ENCODE data around the gene PPP2R5C. TPM values are rescaled to one million over a fixed set of nuclear protein-coding genes. Genes with fewer than 3 reads are reported as not detected.

PPP2R5C gene
- total RNA-seq, 4 donors from 2014 or later, result 63.3 to 113 (median 75.9) TPM

DNA sequence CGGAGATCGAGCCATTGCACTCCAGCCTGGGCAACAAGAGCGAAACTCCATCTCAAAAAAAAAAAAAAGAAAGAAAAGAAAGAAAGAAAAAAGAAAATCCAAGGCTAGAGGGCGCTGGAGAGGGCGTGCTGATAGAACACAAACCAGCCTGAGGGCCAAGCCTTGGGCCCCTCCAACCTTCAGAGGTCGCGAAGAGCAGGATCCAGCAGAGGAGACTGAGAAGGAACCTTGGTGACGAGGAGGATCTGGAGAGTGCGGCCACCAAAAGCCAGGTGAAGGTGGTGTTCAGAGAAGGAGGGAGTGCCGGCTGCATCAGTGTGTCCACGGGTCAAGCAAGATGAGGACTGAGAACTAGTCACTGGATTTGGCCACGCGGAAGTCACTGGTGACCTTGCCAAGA is 198.7 kb downstream of the PPP2R5C start:
- H3K27me3 ChIP-seq, result no peaks in the 10 kb centered on the region
- peaks cover 0 to 7% (median 0%) of the 10 kb centered on the region in 3 donors for H3K36me3 ChIP-seq
- DNase-seq (ENCODE audit: low spot score in 2 of 2), result no peak
- H3K4me3 ChIP-seq, result no peak overlapping the region
- H3K9me3 ChIP-seq, result no peaks in the 10 kb centered on the region
- TF ChIP-seq, protein P1, sequence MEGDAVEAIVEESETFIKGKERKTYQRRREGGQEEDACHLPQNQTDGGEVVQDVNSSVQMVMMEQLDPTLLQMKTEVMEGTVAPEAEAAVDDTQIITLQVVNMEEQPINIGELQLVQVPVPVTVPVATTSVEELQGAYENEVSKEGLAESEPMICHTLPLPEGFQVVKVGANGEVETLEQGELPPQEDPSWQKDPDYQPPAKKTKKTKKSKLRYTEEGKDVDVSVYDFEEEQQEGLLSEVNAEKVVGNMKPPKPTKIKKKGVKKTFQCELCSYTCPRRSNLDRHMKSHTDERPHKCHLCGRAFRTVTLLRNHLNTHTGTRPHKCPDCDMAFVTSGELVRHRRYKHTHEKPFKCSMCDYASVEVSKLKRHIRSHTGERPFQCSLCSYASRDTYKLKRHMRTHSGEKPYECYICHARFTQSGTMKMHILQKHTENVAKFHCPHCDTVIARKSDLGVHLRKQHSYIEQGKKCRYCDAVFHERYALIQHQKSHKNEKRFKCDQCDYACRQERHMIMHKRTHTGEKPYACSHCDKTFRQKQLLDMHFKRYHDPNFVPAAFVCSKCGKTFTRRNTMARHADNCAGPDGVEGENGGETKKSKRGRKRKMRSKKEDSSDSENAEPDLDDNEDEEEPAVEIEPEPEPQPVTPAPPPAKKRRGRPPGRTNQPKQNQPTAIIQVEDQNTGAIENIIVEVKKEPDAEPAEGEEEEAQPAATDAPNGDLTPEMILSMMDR (IDR thresholded peaks at IDR 0.05), result peak in 1 of 5 experiments; percentile 27
- no peak for TF ChIP-seq POLR2A (IDR thresholded peaks at IDR 0.05)
- no peak for TF ChIP-seq EP300 (IDR thresholded peaks at IDR 0.05)
- H3K4me1 ChIP-seq, result peaks cover 0 to 27% (median 0%) of the 10 kb centered on the region in 4 donors
- 54 to 59% methylated on average over 13 of the region's 13 CpGs for WGBS, 2 donors
- H3K27ac ChIP-seq, result no peak overlapping the region

DNA sequence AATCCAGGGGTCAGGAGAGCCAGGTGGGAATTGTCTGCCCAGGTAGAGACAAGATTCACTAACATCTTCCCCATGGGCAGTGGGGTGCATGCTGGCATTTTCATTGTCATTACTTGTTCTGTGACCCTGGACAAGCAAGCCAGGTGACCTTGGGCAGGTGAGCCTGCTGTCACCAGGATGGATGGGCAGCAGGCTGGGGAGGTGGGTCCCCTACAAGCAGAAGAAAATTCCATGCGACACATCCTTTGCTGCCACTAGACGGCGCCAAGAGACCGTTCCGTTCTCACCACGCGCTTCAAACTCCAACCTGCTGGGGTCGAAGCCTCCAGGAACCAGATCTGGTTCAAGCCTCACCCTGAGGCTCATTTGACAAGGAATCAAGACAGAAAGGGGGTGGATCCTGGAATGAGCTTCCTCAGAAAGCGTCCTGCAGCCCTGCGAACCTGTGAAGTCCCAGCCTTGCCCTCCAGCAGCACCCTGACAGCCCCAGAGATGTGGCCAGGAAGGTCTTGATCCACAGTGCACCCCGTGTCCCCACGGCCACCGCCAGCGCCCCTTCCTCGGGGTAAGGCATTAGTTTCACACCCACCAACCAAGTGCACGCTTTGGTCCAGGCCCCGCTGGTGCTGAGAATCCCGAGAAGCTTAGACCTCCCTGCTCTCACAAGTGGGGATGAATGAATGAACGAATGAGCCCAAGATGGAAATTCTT is 199.7 kb downstream of the PPP2R5C start:
- no peak overlapping the region for H3K27ac ChIP-seq
- TF ChIP-seq, protein P1 (IDR thresholded peaks at IDR 0.05), result peak; percentile 71 to 89 (median 77)
- TF ChIP-seq EP300 (IDR thresholded peaks at IDR 0.05) (peak in 1 of 2 donors; percentile 35), POLR2A (IDR thresholded peaks at IDR 0.05) (no peak)
- H3K27me3 ChIP-seq, result no peaks in the 10 kb centered on the region
- H3K36me3 ChIP-seq, result peaks cover 0 to 2% (median 0%) of the 10 kb centered on the region in 3 donors
- no peaks in the 10 kb centered on the region for H3K9me3 ChIP-seq
- no peak overlapping the region for H3K4me3 ChIP-seq
- 36% methylated on average over 19 of the region's 19 CpGs for WGBS, 2 donors
- peak; percentile 31 to 62 for DNase-seq (ENCODE audit: low spot score in 2 of 2)
- peaks cover 0 to 34% (median 6%) of the 10 kb centered on the region in 4 donors for H3K4me1 ChIP-seq

DNA sequence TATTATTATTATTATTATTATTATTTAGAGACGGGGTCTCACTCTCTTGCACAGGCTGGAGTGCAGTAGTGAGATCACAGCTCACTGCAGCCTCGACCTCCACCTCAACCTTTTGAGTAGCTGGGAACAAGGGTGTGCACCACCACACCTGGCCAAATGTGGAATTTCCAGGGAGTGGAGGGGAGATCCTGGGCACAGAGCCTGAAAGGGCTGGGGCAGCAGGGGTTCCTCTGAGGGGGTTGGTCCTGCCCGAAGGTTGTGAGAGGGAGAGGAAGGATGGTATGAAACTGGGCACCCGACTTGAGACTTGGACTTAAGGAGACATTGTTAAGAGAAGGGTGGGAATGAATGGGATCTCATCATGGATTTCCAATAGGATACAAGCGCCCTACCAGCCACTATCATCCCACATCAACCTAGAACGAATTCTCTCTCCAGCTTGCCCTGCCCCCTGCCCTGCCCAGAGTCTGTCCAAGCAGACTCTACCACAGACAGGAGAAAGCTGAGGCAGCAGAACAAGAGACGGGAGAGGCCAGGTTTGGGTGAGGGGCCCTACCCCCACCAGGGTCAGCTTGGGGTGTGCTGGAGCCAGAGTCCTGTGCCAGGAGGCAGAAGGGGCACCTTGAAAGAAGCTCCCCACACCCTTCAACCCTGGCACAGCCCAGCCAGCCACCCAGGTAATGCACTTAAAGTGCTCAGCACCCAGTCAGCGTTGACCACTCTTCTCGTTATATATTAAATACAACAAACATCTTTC is 200.4 kb downstream of the PPP2R5C start:
- DNase-seq (ENCODE audit: low spot score in 2 of 2), result no peak
- Histone ChIP-seq H3K9me3 (no peaks in the 10 kb centered on the region), H3K27me3 (no peaks in the 10 kb centered on the region), H3K4me3 (no peak overlapping the region), H3K27ac (peak overlapping the region in 1 of 4 donors; percentile 31), H3K36me3 (no peaks in the 10 kb centered on the region), H3K4me1 (peaks cover 0 to 42% (median 12%) of the 10 kb centered on the region in 4 donors)
- TF ChIP-seq, protein P1 (IDR thresholded peaks at IDR 0.05), result no peak
- 83 to 87% methylated on average over 9 of the region's 9 CpGs for WGBS, 2 donors

DNA sequence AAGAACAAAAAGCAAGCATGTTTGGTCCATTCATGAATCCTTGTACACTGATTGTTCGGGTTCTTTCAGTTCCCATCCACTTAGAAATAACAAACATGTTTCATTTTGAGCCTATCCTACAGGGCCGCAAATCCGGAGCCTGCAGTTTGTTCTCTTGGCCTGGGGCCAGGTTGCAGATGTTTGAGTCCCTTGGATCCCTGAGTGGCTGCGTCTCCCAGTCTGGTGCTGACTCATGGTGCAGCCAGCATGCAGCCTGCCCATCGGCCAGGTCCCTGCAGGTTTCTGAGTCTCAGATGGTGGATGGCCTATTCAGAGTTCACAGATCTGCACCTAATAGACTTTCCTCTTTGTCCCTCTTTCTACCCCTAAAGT is 201.0 kb downstream of the PPP2R5C start:
- H3K27ac ChIP-seq, result peak overlapping the region in 1 of 4 donors; percentile 31
- peak; percentile 47 to 58 for DNase-seq (ENCODE audit: low spot score in 2 of 2)
- H3K4me3 ChIP-seq, result no peak overlapping the region
- H3K36me3 ChIP-seq, result no peaks in the 10 kb centered on the region
- 61% methylated on average over 4 to 5 of the region's 5 CpGs for WGBS, 2 donors
- TF ChIP-seq POLR2A (IDR thresholded peaks at IDR 0.05) (no peak), EP300 (IDR thresholded peaks at IDR 0.05) (no peak)
- TF ChIP-seq, protein P1 (IDR thresholded peaks at IDR 0.05), result no peak
- no peaks in the 10 kb centered on the region for H3K27me3 ChIP-seq
- H3K9me3 ChIP-seq, result no peaks in the 10 kb centered on the region
- peaks cover 0 to 46% (median 16%) of the 10 kb centered on the region in 4 donors for H3K4me1 ChIP-seq

DNA sequence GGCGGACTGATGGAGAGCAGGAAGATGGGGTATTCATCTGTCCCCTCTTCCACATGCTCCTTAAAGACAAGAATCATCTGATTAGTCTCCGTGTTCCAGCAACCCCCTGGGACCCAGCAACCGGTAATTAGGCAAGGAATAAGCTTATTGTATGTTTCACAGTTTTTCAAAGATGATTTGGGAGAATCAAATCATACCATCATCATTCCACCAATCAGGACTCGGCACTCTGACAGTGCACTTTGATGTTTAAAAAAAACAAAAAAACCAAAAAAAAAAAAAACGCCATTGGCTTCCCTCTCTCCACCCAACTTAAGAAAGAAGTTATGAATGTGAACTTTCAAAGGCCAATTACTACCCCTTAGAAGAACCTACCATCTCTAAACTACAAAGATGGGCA is 201.5 kb downstream of the PPP2R5C start:
- WGBS, 2 donors, result 79 to 84% methylated on average over 5 of the region's 5 CpGs
- Histone ChIP-seq H3K27ac (no peak overlapping the region), H3K27me3 (no peaks in the 10 kb centered on the region), H3K36me3 (no peaks in the 10 kb centered on the region), H3K9me3 (no peaks in the 10 kb centered on the region), H3K4me1 (peaks cover 0 to 52% (median 17%) of the 10 kb centered on the region in 4 donors), H3K4me3 (no peak overlapping the region)
- no peak for DNase-seq (ENCODE audit: low spot score in 2 of 2)
- no peak for TF ChIP-seq EP300 (IDR thresholded peaks at IDR 0.05)
- TF ChIP-seq, protein P1 (IDR thresholded peaks at IDR 0.05), result no peak
- no peak for TF ChIP-seq POLR2A (IDR thresholded peaks at IDR 0.05)

Data from tibial nerve (tissue), 4 donors.